Measurements from ENCODE around the gene CST1.

DNA sequence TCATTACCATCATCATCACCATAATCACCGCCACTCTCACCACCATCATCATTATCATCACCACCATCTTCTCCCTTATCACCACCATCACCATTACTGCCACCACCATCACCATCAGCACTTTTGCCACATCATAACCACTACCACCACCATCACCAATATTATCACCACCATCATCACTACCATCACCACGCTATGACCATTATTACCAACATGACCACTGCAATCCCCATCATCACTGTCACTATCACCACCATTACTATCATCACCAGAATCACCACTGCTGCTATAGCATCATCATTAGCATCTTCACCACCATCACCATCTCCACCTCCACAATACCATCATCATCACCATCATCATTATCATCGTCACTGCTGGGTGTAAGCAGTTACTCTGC lies 25.6 kb downstream of the CST1 start:
- peak in 1 of 3 donors; percentile 36 for TF ChIP-seq CTCF (IDR thresholded peaks at IDR 0.05)
- no peak for TF ChIP-seq POLR2A (IDR thresholded peaks at IDR 0.05)

All from lower leg skin (tissue), 3 donors.